ENCODE results near the gene TCF7L1.
"Not testable (repeated sequence)": the region's sequence is repeated elsewhere in the genome, so short reads cannot be mapped to it uniquely, and the experiment has no call there.

TCF7L1 gene

GRCh38 chr2:85133751-85134254 lies 611 bp downstream of the TCF7L1 start:
- no peak for FAIRE-seq

GRCh38 chr2:85134255-85134895 lies 1.2 kb downstream of the TCF7L1 start:
- no peak for FAIRE-seq

GRCh38 chr2:85134896-85135659 lies 1.9 kb downstream of the TCF7L1 start:
- FAIRE-seq = no peak

- no peak for FAIRE-seq
Measured at GRCh38 chr2:85135660-85135914, 2.4 kb downstream of the TCF7L1 start.

- FAIRE-seq = no peak
Measured at GRCh38 chr2:85137156-85137555, 4.0 kb downstream of the TCF7L1 start.

- FAIRE-seq = no peak
Measured at GRCh38 chr2:85143463-85144082, 10.4 kb downstream of the TCF7L1 start.

GRCh38 chr2:85145116-85145820 lies 12.1 kb downstream of the TCF7L1 start:
- FAIRE-seq = no peak

GRCh38 chr2:85148190-85148589 lies 15.0 kb downstream of the TCF7L1 start:
- FAIRE-seq = no peak

GRCh38 chr2:85151026-85151425 lies 17.8 kb downstream of the TCF7L1 start:
- no peak for FAIRE-seq

- no peak for FAIRE-seq
Measured at GRCh38 chr2:85152895-85153294, 19.7 kb downstream of the TCF7L1 start.

GRCh38 chr2:85154048-85154753 lies 21.0 kb downstream of the TCF7L1 start:
- no peak for FAIRE-seq

- FAIRE-seq = not testable (repeated sequence)
Measured at GRCh38 chr2:85155082-85155481, 21.9 kb downstream of the TCF7L1 start.

- FAIRE-seq = no peak
Measured at GRCh38 chr2:85156153-85156552, 23.0 kb downstream of the TCF7L1 start.

- FAIRE-seq = no peak
Measured at GRCh38 chr2:85156619-85157018, 23.4 kb downstream of the TCF7L1 start.

GRCh38 chr2:85157345-85157744 lies 24.2 kb downstream of the TCF7L1 start:
- FAIRE-seq = no peak

GRCh38 chr2:85158559-85159273 lies 25.5 kb downstream of the TCF7L1 start:
- FAIRE-seq = no peak

- no peak for FAIRE-seq
Measured at GRCh38 chr2:85159589-85159988, 26.4 kb downstream of the TCF7L1 start.

- FAIRE-seq = no peak
Measured at GRCh38 chr2:85160966-85161960, 28.1 kb downstream of the TCF7L1 start.

GRCh38 chr2:85162746-85163301 lies 29.6 kb downstream of the TCF7L1 start:
- no peak for FAIRE-seq

GRCh38 chr2:85163675-85164074 lies 30.5 kb downstream of the TCF7L1 start:
- FAIRE-seq = no peak

- FAIRE-seq = no peak
Measured at GRCh38 chr2:85164145-85164569, 31.0 kb downstream of the TCF7L1 start.
